ENCODE data around the gene VWA1.

VWA1 gene

DNA sequence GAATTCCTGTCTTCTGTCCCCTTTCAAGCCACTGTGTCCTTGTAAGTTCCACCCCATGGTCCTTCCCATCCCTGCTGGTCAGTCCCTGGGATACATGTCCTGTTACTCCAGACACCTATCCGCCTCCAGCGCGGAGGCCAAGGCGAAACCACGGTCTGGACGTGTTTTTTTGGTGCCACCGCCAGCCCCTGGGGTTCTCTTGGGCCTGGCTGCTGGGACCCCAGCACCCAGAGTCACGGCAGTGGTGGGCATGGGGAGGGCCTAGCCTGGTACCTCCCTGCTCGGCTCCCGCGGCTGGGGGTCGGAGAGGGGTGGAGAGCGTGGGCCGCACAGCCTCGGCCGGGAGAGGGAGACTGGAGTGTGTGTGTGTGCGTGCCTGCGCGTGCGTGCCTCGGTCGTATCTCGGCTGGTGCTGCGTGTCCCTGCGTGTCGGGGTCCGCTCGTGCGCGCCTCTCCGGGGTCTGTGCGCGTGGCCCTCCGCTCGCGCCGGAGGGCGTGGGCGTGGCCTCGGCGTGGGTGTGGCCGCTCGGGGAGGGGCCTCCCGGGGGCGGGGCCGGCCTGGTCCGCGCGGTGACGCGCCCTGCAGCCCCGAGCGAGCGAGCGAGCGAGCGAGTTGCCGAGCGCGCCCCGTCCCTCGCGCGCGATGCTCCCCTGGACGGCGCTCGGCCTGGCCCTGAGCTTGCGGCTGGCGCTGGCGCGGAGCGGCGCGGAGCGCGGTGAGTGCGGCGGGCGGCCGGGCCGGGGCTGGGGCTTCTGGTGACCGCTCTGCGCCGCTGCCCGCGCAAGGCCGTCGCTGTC, at the start of gene VWA1:
TSS of gene VWA1 (plus strand) at position 585 of the 798 bp plus-strand sequence. CDS start at position 644, 59 bp downstream.
- H3K27ac Mint-ChIP-seq, result peak within 1 kb of the TSS; percentile 65
- H3K9me3 Mint-ChIP-seq, result no peaks in the 10 kb centered on the region
- peaks cover 20% of the 10 kb centered on the region for H3K4me1 Mint-ChIP-seq (ENCODE audit: low read depth)
- H3K36me3 Mint-ChIP-seq (ENCODE audit: low read depth), result no peaks in the 10 kb centered on the region
- peak within 1 kb of the TSS; percentile 63 for H3K4me3 Mint-ChIP-seq
- peaks cover 8% of the 10 kb centered on the region for H3K27me3 Mint-ChIP-seq

DNA sequence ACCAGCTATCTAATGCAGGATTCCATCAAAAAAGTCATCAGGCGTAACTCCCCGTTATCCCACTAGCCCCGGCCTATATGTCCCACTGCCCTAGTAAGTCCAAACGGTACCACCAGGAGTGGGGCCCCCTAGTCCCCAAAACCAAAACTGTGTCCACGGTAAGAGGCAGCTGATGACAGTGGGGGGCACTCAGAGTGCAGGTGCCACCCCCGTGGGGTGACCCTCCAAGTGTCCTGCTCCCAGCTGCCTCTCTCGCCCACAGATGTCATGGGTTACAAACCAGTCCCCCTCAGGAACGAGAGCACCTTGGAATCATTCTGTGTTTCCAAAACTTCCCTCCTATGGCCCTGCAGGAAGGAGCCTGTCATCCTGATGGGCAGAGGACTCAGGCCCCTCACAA, 49.6 kb upstream of the VWA1 start:
- Mint-ChIP-seq H3K27me3 (no peaks in the 10 kb centered on the region), H3K4me1 (ENCODE audit: low read depth) (no peaks in the 10 kb centered on the region), H3K27ac (no peak overlapping the region), H3K36me3 (ENCODE audit: low read depth) (peaks cover 51% of the 10 kb centered on the region), H3K9me3 (no peaks in the 10 kb centered on the region), H3K4me3 (no peak overlapping the region)

GRCh38 chr1:1387098-1388077, 48.1 kb upstream of the VWA1 start:
- no peaks in the 10 kb centered on the region for H3K27me3 Mint-ChIP-seq
- H3K27ac Mint-ChIP-seq, result no peak overlapping the region
- peaks cover 65% of the 10 kb centered on the region for H3K36me3 Mint-ChIP-seq (ENCODE audit: low read depth)
- no peak overlapping the region for H3K4me3 Mint-ChIP-seq
- H3K9me3 Mint-ChIP-seq, result no peaks in the 10 kb centered on the region
- no peaks in the 10 kb centered on the region for H3K4me1 Mint-ChIP-seq (ENCODE audit: low read depth)

DNA sequence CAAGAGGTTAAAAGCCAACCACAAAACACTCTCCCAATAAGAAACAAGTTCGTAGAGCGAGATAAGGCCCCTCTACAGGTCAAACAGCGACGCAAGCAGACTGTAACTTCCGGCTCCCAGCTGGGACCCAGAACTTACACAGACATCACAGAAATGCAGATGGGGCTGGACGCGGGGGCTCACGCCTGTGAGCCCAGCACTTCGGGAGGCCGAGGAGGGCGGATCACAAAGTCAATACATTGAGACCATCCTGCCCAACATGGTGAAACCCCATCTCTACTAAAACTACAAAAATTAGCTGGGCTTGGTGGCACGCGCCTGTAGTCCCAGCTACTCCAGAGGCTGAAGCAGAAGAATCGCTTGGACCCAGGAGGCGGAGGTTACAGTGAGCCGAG, 47.4 kb upstream of the VWA1 start:
- Mint-ChIP-seq H3K9me3 (no peaks in the 10 kb centered on the region), H3K36me3 (ENCODE audit: low read depth) (peaks cover 72% of the 10 kb centered on the region), H3K27ac (no peak overlapping the region), H3K27me3 (no peaks in the 10 kb centered on the region), H3K4me1 (ENCODE audit: low read depth) (peaks cover 4% of the 10 kb centered on the region), H3K4me3 (no peak overlapping the region)

DNA sequence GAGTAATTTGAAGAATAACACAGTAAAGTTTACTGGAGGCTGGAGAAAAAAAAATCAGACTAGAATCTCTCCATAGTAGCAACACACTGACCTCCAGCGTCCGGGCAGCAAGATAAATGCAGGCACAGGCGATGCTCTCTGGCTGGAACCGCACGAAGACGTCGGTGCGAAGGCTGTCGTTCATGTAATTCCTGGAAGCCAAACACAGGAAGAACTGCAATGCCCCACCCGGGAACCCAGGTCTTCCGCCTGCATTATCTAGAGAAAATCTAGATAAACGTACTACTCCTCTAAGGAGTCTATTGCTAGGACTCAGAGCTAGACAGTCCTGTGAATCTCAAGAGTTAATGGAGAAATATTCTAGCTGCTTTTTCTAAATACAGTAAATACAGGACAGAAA, 44.8 kb upstream of the VWA1 start:
- H3K4me3 Mint-ChIP-seq, result no peak overlapping the region
- no peak overlapping the region for H3K27ac Mint-ChIP-seq
- peaks cover 92% of the 10 kb centered on the region for H3K36me3 Mint-ChIP-seq (ENCODE audit: low read depth)
- H3K9me3 Mint-ChIP-seq, result no peaks in the 10 kb centered on the region
- peaks cover 20% of the 10 kb centered on the region for H3K4me1 Mint-ChIP-seq (ENCODE audit: low read depth)
- H3K27me3 Mint-ChIP-seq, result no peaks in the 10 kb centered on the region

DNA sequence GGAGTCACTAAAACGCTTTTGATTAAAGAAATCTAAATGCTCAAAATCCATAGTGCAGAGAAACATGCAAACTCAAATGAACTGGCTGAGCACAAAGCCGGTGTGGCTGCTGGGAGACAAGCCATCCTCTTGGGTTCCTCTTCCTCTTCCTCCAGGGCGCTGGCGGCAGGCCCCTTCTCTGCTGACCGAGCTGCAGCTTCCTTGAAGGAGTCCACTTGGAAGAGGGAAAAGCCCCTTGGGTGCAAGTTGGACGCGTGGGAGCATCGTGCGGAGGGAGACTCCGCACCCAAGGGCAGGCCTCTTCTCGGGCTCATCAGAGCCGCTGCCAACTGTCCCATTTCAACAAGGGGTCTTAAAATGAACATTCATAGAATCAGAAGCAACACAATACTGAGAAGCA, 44.3 kb upstream of the VWA1 start:
- Mint-ChIP-seq H3K27ac (no peak overlapping the region), H3K36me3 (ENCODE audit: low read depth) (peaks cover 90% of the 10 kb centered on the region), H3K27me3 (no peaks in the 10 kb centered on the region), H3K9me3 (no peaks in the 10 kb centered on the region), H3K4me1 (ENCODE audit: low read depth) (peaks cover 22% of the 10 kb centered on the region), H3K4me3 (no peak overlapping the region)

GRCh38 chr1:1393014-1393413, 42.5 kb upstream of the VWA1 start:
- Mint-ChIP-seq H3K27me3 (no peaks in the 10 kb centered on the region), H3K27ac (no peak overlapping the region), H3K36me3 (ENCODE audit: low read depth) (peaks cover 84% of the 10 kb centered on the region), H3K4me1 (ENCODE audit: low read depth) (peaks cover 32% of the 10 kb centered on the region), H3K4me3 (no peak overlapping the region), H3K9me3 (no peaks in the 10 kb centered on the region)

DNA sequence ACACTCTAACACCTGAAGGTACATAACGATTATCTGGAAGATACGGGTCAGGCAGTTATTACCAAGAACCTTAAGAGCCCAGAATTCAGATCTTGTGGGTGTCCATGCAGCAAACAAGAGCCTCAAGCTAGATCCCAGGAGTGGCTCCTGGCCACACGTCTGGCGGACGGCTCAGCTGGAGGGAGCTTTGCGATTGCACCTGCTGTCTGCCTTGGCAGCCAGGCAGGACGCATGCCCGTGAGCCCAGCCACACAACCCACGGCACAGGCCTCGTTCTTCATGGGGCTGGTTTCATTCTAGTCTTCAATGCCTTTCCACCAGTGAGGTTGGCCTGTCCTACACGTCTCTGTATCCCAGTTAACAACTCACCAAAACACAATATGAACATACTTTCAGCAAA, 42.1 kb upstream of the VWA1 start:
- H3K9me3 Mint-ChIP-seq, result no peaks in the 10 kb centered on the region
- peaks cover 84% of the 10 kb centered on the region for H3K36me3 Mint-ChIP-seq (ENCODE audit: low read depth)
- no peaks in the 10 kb centered on the region for H3K27me3 Mint-ChIP-seq
- H3K27ac Mint-ChIP-seq, result no peak overlapping the region
- no peak overlapping the region for H3K4me3 Mint-ChIP-seq
- H3K4me1 Mint-ChIP-seq (ENCODE audit: low read depth), result peaks cover 35% of the 10 kb centered on the region

- H3K4me1 Mint-ChIP-seq (ENCODE audit: low read depth), result peaks cover 35% of the 10 kb centered on the region
- H3K9me3 Mint-ChIP-seq, result no peaks in the 10 kb centered on the region
- H3K36me3 Mint-ChIP-seq (ENCODE audit: low read depth), result peaks cover 80% of the 10 kb centered on the region
- H3K4me3 Mint-ChIP-seq, result no peak overlapping the region
- no peak overlapping the region for H3K27ac Mint-ChIP-seq
- no peaks in the 10 kb centered on the region for H3K27me3 Mint-ChIP-seq
Observed at GRCh38 chr1:1394116-1394515, 41.4 kb upstream of the VWA1 start.

- H3K27me3 Mint-ChIP-seq, result no peaks in the 10 kb centered on the region
- peaks cover 38% of the 10 kb centered on the region for H3K4me1 Mint-ChIP-seq (ENCODE audit: low read depth)
- no peak overlapping the region for H3K4me3 Mint-ChIP-seq
- no peak overlapping the region for H3K27ac Mint-ChIP-seq
- no peaks in the 10 kb centered on the region for H3K9me3 Mint-ChIP-seq
- H3K36me3 Mint-ChIP-seq (ENCODE audit: low read depth), result peaks cover 76% of the 10 kb centered on the region
Observed at GRCh38 chr1:1395166-1395565, 40.3 kb upstream of the VWA1 start.

- Mint-ChIP-seq H3K4me3 (peak overlapping the region; percentile 95), H3K36me3 (ENCODE audit: low read depth) (peaks cover 76% of the 10 kb centered on the region), H3K9me3 (no peaks in the 10 kb centered on the region), H3K27ac (peak overlapping the region; percentile 93), H3K27me3 (no peaks in the 10 kb centered on the region), H3K4me1 (ENCODE audit: low read depth) (peaks cover 59% of the 10 kb centered on the region)
Observed at GRCh38 chr1:1397839-1398523, 37.5 kb upstream of the VWA1 start.

GRCh38 chr1:1398677-1399186, 36.8 kb upstream of the VWA1 start:
- Mint-ChIP-seq H3K27ac (peak overlapping the region; percentile 93), H3K9me3 (no peaks in the 10 kb centered on the region), H3K36me3 (ENCODE audit: low read depth) (peaks cover 75% of the 10 kb centered on the region), H3K4me3 (peak overlapping the region; percentile 95), H3K27me3 (no peaks in the 10 kb centered on the region), H3K4me1 (ENCODE audit: low read depth) (peaks cover 58% of the 10 kb centered on the region)

- Mint-ChIP-seq H3K36me3 (ENCODE audit: low read depth) (peaks cover 74% of the 10 kb centered on the region), H3K9me3 (no peaks in the 10 kb centered on the region), H3K4me1 (ENCODE audit: low read depth) (peaks cover 63% of the 10 kb centered on the region), H3K27me3 (no peaks in the 10 kb centered on the region), H3K4me3 (peak within 1 kb of the TSS; percentile 95), H3K27ac (peak within 1 kb of the TSS; percentile 93)
Observed at GRCh38 chr1:1399187-1399871, 36.2 kb upstream of the VWA1 start, which contains the start of gene CCNL2. CCNL2 (minus strand) TSS chr1:1399335; CDS start chr1:1399306, 29 bp downstream.

Measured in stimulated activated naive CD8-positive, alpha-beta T cell treated with anti-CD3 and anti-CD28 coated beads, Interleukin-15, Interleukin-2, amounts not matched to agents 100 ng/mL and 50 ng/mL, for 24 hours (primary cell).